Measurements from ENCODE around the gene WFDC10A. TPM values are rescaled to one million over a fixed set of nuclear protein-coding genes. Genes with fewer than 3 reads are reported as not detected.
"Not testable (repeated sequence)": the region's sequence is repeated elsewhere in the genome, so short reads cannot be mapped to it uniquely, and the experiment has no call there.

Gene WFDC10A
- total and polyA plus RNA-seq, 5 donors, result not detected

GRCh38 chr20:45647441-45648050, 18.0 kb downstream of the WFDC10A start:
- H3K4me3 ChIP-seq (ENCODE audit: low read length), result no peak overlapping the region
- H3K27me3 ChIP-seq (ENCODE audit: control insufficient read depth, insufficient read depth), result no peaks in the 10 kb centered on the region
- no peaks in the 10 kb centered on the region for H3K9me3 ChIP-seq (ENCODE audit: control insufficient read depth, low read length)
- H3K4me1 ChIP-seq (ENCODE audit: control insufficient read depth, insufficient read depth, low read length), result no peaks in the 10 kb centered on the region
- ATAC-seq, result no peak
- no peak for DNase-seq
- WGBS, result 64% methylated on average over 1 of the region's 1 CpG
- H3K27ac ChIP-seq (ENCODE audit: low read length), result no peak overlapping the region
- intact Hi-C loops (cut with DNase I), result no loop called here

GRCh38 chr20:45649312-45649863, 19.8 kb downstream of the WFDC10A start:
- DNase-seq, result no peak
- H3K27ac ChIP-seq (ENCODE audit: low read length), result no peak overlapping the region
- 73% methylated on average over 6 of the region's 6 CpGs for WGBS
- H3K27me3 ChIP-seq (ENCODE audit: control insufficient read depth, insufficient read depth), result no peaks in the 10 kb centered on the region
- H3K4me3 ChIP-seq (ENCODE audit: low read length), result no peak overlapping the region
- no peaks in the 10 kb centered on the region for H3K9me3 ChIP-seq (ENCODE audit: control insufficient read depth, low read length)
- no peaks in the 10 kb centered on the region for H3K4me1 ChIP-seq (ENCODE audit: control insufficient read depth, insufficient read depth, low read length)
- ATAC-seq, result no peak
- intact Hi-C loops (cut with DNase I), result no loop called here

- H3K4me3 ChIP-seq (ENCODE audit: low read length); intact Hi-C loops (cut with DNase I); ATAC-seq; H3K4me1 ChIP-seq (ENCODE audit: control insufficient read depth, insufficient read depth, low read length); H3K27me3 ChIP-seq (ENCODE audit: control insufficient read depth, insufficient read depth); H3K9me3 ChIP-seq (ENCODE audit: control insufficient read depth, low read length); DNase-seq; H3K27ac ChIP-seq (ENCODE audit: low read length): not testable (repeated sequence)
- WGBS, result 81% methylated on average over 7 of the region's 7 CpGs
These were observed 22.2 kb downstream of the WFDC10A start for GRCh38 chr20:45651726-45652125.

GRCh38 chr20:45657038-45657437, 27.5 kb downstream of the WFDC10A start:
- DNase-seq; H3K27me3 ChIP-seq (ENCODE audit: control insufficient read depth, insufficient read depth); H3K4me3 ChIP-seq (ENCODE audit: low read length); H3K27ac ChIP-seq (ENCODE audit: low read length); H3K4me1 ChIP-seq (ENCODE audit: control insufficient read depth, insufficient read depth, low read length); H3K9me3 ChIP-seq (ENCODE audit: control insufficient read depth, low read length); ATAC-seq; intact Hi-C loops (cut with DNase I): not testable (repeated sequence)
- WGBS, result 92% methylated on average over 3 of the region's 3 CpGs

- no peaks in the 10 kb centered on the region for H3K4me1 ChIP-seq (ENCODE audit: control insufficient read depth, insufficient read depth, low read length)
- 80% methylated on average over 1 of the region's 1 CpG for WGBS
- intact Hi-C loops (cut with DNase I), result no loop called here
- H3K27ac ChIP-seq (ENCODE audit: low read length), result no peak within 1 kb of the TSS
- H3K4me3 ChIP-seq (ENCODE audit: low read length), result no peak within 1 kb of the TSS
- H3K27me3 ChIP-seq (ENCODE audit: control insufficient read depth, insufficient read depth), result no peaks in the 10 kb centered on the region
- DNase-seq, result no peak
- no peak for ATAC-seq
- H3K9me3 ChIP-seq (ENCODE audit: control insufficient read depth, low read length), result no peaks in the 10 kb centered on the region
These were observed 40.6 kb downstream of the WFDC10A start, which contains the start of gene WFDC11 for GRCh38 chr20:45670139-45670538. WFDC11 (minus strand) TSS chr20:45670239; CDS start chr20:45650600, 19,639 bp downstream.

GRCh38 chr20:45672765-45673164, 43.2 kb downstream of the WFDC10A start:
- Histone ChIP-seq H3K27me3 (ENCODE audit: control insufficient read depth, insufficient read depth) (no peaks in the 10 kb centered on the region), H3K4me3 (ENCODE audit: low read length) (no peak overlapping the region), H3K4me1 (ENCODE audit: control insufficient read depth, insufficient read depth, low read length) (no peaks in the 10 kb centered on the region), H3K9me3 (ENCODE audit: control insufficient read depth, low read length) (no peaks in the 10 kb centered on the region), H3K27ac (ENCODE audit: low read length) (no peak overlapping the region)
- ATAC-seq, result no peak
- intact Hi-C loops (cut with DNase I), result no loop called here
- no peak for DNase-seq

GRCh38 chr20:45679650-45680049, 50.1 kb downstream of the WFDC10A start:
- Histone ChIP-seq H3K4me1 (ENCODE audit: control insufficient read depth, insufficient read depth, low read length) (no peaks in the 10 kb centered on the region), H3K27ac (ENCODE audit: low read length) (no peak overlapping the region), H3K4me3 (ENCODE audit: low read length) (no peak overlapping the region), H3K9me3 (ENCODE audit: control insufficient read depth, low read length) (peaks cover 12% of the 10 kb centered on the region), H3K27me3 (ENCODE audit: control insufficient read depth, insufficient read depth) (no peaks in the 10 kb centered on the region)
- DNase-seq (no peak), ATAC-seq (no peak)
- intact Hi-C loops (cut with DNase I), result no loop called here

Other genes starting within 250 kb of the WFDC10A start
- 100 to 1,000 TPM; 163 to 208 (median 178) TPM for gene DBNDD2, start 221.4 kb upstream of the WFDC10A start, total RNA-seq
- 228 TPM for gene DBNDD2, start 221.4 kb upstream of the WFDC10A start, polyA plus RNA-seq
- gene PIGT, start 213.6 kb upstream of the WFDC10A start, total RNA-seq, result 100 to 1,000 TPM; 116 to 134 (median 125) TPM
- 140 TPM for gene PIGT, start 213.6 kb upstream of the WFDC10A start, polyA plus RNA-seq
- 1 to 10 TPM; 1.1 to 2.7 (median 1.9) TPM for gene WFDC2, start 160.0 kb upstream of the WFDC10A start, total RNA-seq
- 2.6 TPM for gene WFDC2, start 160.0 kb upstream of the WFDC10A start, polyA plus RNA-seq
- not detected for gene SPINT3, start 114.1 kb upstream of the WFDC10A start, total RNA-seq
- not detected for gene SPINT3, start 114.1 kb upstream of the WFDC10A start, polyA plus RNA-seq
- not detected for gene WFDC6, start 90.3 kb upstream of the WFDC10A start, total RNA-seq
- gene WFDC6, start 90.3 kb upstream of the WFDC10A start, polyA plus RNA-seq, result not detected
- under 1 TPM in 1 of 4 donors, not detected in 3; 0.09 TPM for gene EPPIN, start 82.3 kb upstream of the WFDC10A start, total RNA-seq
- not detected for gene EPPIN, start 82.3 kb upstream of the WFDC10A start, polyA plus RNA-seq
- not detected for gene WFDC8, start 50.5 kb upstream of the WFDC10A start, total RNA-seq
- gene WFDC8, start 50.5 kb upstream of the WFDC10A start, polyA plus RNA-seq, result not detected
- not detected for gene WFDC9, start 1.5 kb downstream of the WFDC10A start, total RNA-seq
- not detected for gene WFDC9, start 1.5 kb downstream of the WFDC10A start, polyA plus RNA-seq
- not detected for gene WFDC11, start 40.5 kb downstream of the WFDC10A start, total RNA-seq
- gene WFDC11, start 40.5 kb downstream of the WFDC10A start, polyA plus RNA-seq, result not detected
- not detected for gene WFDC13, start 72.3 kb downstream of the WFDC10A start, total RNA-seq
- not detected for gene WFDC13, start 72.3 kb downstream of the WFDC10A start, polyA plus RNA-seq
- gene WFDC10B, start 75.3 kb downstream of the WFDC10A start, total RNA-seq, result not detected
- not detected for gene WFDC10B, start 75.3 kb downstream of the WFDC10A start, polyA plus RNA-seq
- gene SPINT4, start 92.6 kb downstream of the WFDC10A start, total RNA-seq, result not detected
- gene SPINT4, start 92.6 kb downstream of the WFDC10A start, polyA plus RNA-seq, result not detected
- gene WFDC3, start 162.1 kb downstream of the WFDC10A start, total RNA-seq, result 1 to 10 TPM in 1 of 4 donors, under 1 TPM in 1, not detected in 2; 0.57 to 1.4 TPM
- gene WFDC3, start 162.1 kb downstream of the WFDC10A start, polyA plus RNA-seq, result 1.2 TPM
- 10 to 100 TPM; 15.3 to 20.4 (median 17.5) TPM for gene DNTTIP1, start 162.2 kb downstream of the WFDC10A start, total RNA-seq
- 23.6 TPM for gene DNTTIP1, start 162.2 kb downstream of the WFDC10A start, polyA plus RNA-seq
- gene UBE2C, start 182.9 kb downstream of the WFDC10A start, total RNA-seq, result 1 to 10 TPM in 2 of 4 donors, under 1 TPM in 1, not detected in 1; 0.85 to 2.1 (median 1.7) TPM
- 0.25 TPM for gene UBE2C, start 182.9 kb downstream of the WFDC10A start, polyA plus RNA-seq
- under 1 TPM in 1 of 4 donors, not detected in 3; 0.46 TPM for gene TNNC2, start 197.6 kb downstream of the WFDC10A start, total RNA-seq
- gene TNNC2, start 197.6 kb downstream of the WFDC10A start, polyA plus RNA-seq, result 0.77 TPM
- 10 to 100 TPM; 25.8 to 30.7 (median 28.7) TPM for gene SNX21, start 204.1 kb downstream of the WFDC10A start, total RNA-seq
- 23.5 TPM for gene SNX21, start 204.1 kb downstream of the WFDC10A start, polyA plus RNA-seq
- gene ACOT8, start 227.7 kb downstream of the WFDC10A start, total RNA-seq, result 10 to 100 TPM; 21.1 to 31.5 (median 30.2) TPM
- gene ACOT8, start 227.7 kb downstream of the WFDC10A start, polyA plus RNA-seq, result 47.9 TPM
- 1 to 10 TPM; 1.7 to 3.3 (median 2.4) TPM for gene ZSWIM3, start 227.9 kb downstream of the WFDC10A start, total RNA-seq
- 2.1 TPM for gene ZSWIM3, start 227.9 kb downstream of the WFDC10A start, polyA plus RNA-seq

Data from right cardiac atrium (tissue), 5 donors.